GM12864 (cell line): ENCODE measurements around the gene GCSH.
A peak's percentile ranks its signal among the peaks of the same experiment; 100 is the strongest.

Experiments
- DNase-seq: peaks from one replicate; pipeline ENCODE4 v3.0.0-alpha.2; 2011; ENCODE audit warnings: low read depth
- H3K4me3 ChIP-seq: 2 replicates; pipeline ENCODE4 v1.5.1; 2011; ENCODE audit warnings: mild to moderate bottlenecking, low read depth, low read length, control low read depth
- TF ChIP-seq, protein P1 (sequence below): IDR thresholded peaks from 2 replicates; pipeline ENCODE4 v1.5.1; 2011; ENCODE audit warnings: low read depth, mild to moderate bottlenecking, moderate library complexity, low read length, control low read depth, inconsistent platforms; ENCODE audit errors: missing control alignments

Gene GCSH

DNA sequence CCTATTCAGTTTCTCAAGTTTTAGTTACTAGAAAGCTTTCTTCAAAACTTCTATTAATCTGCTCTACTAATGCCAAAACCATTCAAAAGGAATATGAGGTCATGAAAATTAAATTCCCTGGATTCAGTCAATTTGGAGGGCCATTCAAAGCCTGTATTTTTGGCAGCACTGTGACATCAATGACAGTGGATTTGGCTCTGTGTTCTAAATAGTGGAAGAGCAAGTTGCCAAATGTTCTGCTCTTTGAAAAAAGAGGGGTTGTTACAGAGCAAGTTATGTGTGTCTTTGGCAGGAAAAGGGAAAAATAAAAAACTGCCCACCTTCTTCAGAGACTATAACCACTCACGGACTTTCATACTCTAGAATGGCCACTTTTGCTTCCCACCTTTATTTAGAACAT, 16.0 kb downstream of the GCSH start:
- TF ChIP-seq, protein P1, sequence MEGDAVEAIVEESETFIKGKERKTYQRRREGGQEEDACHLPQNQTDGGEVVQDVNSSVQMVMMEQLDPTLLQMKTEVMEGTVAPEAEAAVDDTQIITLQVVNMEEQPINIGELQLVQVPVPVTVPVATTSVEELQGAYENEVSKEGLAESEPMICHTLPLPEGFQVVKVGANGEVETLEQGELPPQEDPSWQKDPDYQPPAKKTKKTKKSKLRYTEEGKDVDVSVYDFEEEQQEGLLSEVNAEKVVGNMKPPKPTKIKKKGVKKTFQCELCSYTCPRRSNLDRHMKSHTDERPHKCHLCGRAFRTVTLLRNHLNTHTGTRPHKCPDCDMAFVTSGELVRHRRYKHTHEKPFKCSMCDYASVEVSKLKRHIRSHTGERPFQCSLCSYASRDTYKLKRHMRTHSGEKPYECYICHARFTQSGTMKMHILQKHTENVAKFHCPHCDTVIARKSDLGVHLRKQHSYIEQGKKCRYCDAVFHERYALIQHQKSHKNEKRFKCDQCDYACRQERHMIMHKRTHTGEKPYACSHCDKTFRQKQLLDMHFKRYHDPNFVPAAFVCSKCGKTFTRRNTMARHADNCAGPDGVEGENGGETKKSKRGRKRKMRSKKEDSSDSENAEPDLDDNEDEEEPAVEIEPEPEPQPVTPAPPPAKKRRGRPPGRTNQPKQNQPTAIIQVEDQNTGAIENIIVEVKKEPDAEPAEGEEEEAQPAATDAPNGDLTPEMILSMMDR = no peak
- no peak overlapping the region for H3K4me3 ChIP-seq
- DNase-seq = no peak

DNA sequence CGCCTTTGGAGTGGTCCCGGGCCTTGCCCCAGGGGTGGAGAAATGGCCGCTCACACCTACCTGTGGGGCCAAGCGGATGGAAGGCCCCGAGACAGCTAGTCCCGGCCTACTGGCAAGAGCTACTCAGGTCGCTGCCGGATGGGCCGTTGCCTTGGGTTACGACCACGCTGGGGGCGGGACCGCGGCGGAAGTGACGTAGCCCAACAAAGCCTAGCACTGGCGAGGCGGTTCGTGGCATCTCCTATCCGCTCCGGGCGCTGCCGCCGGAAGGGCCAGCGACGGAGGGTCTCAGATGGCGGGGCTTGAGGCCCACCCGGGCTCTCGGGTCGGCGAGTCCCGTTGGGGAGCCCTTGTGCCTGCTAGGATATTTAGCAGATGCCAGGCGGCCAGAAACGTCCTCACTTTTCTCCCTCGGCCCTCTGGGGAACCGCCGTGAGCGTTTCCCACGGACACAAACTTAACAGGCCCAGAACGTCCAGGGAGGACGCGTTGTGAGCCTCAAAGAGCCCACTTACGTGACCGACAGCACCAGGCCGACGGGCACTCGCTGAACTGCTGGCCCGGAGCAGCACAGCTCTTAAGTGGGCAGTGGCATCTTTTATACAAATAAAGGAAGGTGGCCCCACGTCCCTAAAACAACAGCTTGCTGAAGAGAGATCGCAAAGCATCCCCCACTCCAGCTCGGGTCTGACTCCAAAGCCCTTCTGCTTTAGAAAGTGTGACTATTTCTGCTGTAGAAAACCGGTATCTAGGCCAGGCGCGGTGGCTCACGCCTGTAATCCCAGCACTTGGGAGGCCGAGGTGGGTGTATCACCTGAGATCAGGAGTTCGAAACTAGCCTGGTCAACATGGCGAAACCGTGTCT, 18.9 kb downstream of the GCSH start, which contains the start of gene C16orf46:
TSS of gene C16orf46 (minus strand) at position 163 of the 865 bp plus-strand sequence. CDS start 13,283 bp downstream, outside the sequence.
- TF ChIP-seq, protein P1 = no peak
- H3K4me3 ChIP-seq = peak within 1 kb of the TSS; percentile 71
- peak; percentile 83 for DNase-seq

DNA sequence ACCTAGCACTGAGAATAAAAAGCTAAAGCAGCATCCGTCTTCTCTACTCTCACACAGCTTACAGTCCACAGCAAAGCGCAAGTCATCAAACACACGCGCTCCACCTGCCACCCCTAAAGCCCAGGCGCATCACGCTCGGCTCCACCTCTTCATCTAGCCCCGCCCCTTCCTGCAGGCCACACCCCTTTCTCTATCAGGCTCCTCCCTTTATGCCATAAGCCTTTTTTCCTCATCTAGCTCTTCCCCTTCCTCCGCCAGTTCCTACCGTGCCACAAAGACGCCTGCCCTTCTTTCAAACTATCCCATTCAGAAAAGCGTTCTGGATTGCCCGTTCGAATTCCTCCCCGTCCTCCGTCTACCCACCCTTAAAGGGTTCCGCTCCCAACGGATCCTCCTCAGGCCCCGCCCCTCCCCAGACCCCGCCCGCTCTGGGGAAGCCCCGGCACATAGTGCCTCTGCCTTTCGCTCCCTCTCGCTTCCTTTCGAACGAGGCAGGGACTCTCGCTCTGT, 19.6 kb downstream of the GCSH start:
- H3K4me3 ChIP-seq = peak overlapping the region; percentile 71
- TF ChIP-seq, protein P1 = no peak
- peak; percentile 44 for DNase-seq

DNA sequence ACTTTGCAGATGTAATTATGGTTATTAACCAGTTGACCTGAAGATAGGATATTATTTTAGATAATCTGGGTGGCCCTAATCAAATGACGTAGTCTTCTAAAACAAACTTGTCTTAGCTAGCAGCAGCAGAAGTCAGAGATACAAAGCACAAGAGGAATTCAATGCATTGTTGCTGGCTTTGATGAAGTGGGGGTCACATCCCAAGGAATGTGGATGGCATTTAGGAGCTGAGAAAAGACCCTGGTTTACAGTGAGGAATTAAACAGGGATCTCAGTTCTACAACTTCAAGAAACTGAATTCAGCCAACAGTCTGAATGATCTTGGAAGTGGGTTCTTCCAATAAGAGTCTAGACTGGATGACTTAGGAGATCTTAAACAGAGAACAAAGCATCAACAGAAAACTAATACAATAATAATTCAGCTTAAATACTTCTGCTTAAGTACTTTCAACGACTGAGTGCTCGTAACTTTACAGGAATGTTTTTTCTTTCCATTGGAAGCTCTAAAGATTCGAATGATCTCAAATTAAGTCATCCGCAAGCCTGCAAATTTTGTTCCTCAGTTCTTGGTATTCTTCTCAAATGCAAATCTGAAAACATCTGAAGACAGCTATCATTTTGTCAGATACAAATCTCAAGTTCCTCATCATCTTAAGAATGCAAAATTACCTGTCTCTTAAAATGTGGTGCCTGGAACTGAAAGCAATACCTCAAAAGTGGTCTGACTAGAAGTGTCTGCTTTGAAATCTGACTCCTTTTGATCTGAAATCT, 22.4 kb downstream of the GCSH start:
- DNase-seq = no peak
- TF ChIP-seq, protein P1 = no peak
- H3K4me3 ChIP-seq = no peak overlapping the region

DNA sequence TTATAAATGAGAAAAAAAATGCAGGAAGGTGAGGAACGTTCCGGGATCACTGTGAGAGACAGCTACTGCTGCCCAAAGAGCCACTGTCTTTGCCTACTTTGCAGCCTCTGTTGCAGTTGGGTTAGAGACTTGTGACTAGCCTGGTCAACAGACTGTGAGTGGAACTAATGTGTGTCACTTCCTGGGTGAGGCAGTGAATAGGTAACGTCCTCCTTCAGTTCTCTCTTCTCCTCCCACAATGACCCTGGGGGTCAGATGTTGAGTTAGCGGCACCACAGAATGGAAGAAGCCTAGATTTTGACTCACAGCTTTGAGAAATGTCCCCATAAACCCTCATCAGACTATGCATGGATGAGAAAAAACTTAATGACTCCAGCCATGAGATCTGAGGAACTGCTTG, 24.4 kb downstream of the GCSH start:
- no peak for DNase-seq
- TF ChIP-seq, protein P1 = no peak
- H3K4me3 ChIP-seq = no peak overlapping the region

DNA sequence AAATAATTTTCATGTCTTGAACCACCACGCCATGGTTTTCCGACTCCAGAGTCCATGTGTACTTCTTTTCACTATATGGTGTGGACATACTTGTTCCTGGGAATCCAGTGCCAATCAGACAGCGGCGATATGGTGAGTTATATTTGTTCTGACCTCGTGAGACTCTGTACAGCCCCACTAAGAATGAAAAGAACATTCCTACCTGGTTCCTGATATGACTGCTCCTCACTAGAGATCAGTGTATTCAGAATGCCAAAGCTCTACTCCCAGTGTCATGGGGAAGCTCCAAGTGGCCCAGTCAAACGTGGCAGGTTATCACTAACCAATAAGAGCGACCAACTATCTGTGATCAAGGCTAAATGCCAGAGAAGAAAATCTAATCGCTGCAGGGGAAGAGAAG, 25.2 kb downstream of the GCSH start:
- H3K4me3 ChIP-seq = no peak overlapping the region
- no peak for DNase-seq
- TF ChIP-seq, protein P1 = no peak
